NB4 (cell line): ENCODE measurements around the gene LIX1.

Experiments
- DNase-seq: peaks from one replicate; pipeline ENCODE4 v3.0.0; 2010; ENCODE audit warnings: low read depth
- H3K4me3 ChIP-seq: one replicate; pipeline ENCODE4 v1.5.1; 2011; ENCODE audit warnings: mild to moderate bottlenecking, low read depth, low read length, moderate library complexity
- MAX ChIP-seq: IDR thresholded peaks from 2 replicates; pipeline ENCODE4 v1.6.1; 2011; ENCODE audit warnings: low read depth, low read length
- MYC ChIP-seq: IDR thresholded peaks from 2 replicates; pipeline ENCODE4 v1.6.1; 2011; ENCODE audit warnings: low read depth, low read length
- POLR2A ChIP-seq: IDR thresholded peaks from 2 replicates; pipeline ENCODE4 v1.6.1; 2011; ENCODE audit warnings: mild to moderate bottlenecking; ENCODE audit not compliant: insufficient read length; ENCODE audit errors: extremely low read depth
- TF ChIP-seq, protein P1 (sequence below): IDR thresholded peaks from one replicate; pipeline ENCODE4 v1.5.1; 2012; ENCODE audit warnings: low read depth, low read length

The LIX1 gene

GRCh38 chr5:97115932-97116331 lies 26.5 kb downstream of the LIX1 start:
- TF ChIP-seq, protein P1, sequence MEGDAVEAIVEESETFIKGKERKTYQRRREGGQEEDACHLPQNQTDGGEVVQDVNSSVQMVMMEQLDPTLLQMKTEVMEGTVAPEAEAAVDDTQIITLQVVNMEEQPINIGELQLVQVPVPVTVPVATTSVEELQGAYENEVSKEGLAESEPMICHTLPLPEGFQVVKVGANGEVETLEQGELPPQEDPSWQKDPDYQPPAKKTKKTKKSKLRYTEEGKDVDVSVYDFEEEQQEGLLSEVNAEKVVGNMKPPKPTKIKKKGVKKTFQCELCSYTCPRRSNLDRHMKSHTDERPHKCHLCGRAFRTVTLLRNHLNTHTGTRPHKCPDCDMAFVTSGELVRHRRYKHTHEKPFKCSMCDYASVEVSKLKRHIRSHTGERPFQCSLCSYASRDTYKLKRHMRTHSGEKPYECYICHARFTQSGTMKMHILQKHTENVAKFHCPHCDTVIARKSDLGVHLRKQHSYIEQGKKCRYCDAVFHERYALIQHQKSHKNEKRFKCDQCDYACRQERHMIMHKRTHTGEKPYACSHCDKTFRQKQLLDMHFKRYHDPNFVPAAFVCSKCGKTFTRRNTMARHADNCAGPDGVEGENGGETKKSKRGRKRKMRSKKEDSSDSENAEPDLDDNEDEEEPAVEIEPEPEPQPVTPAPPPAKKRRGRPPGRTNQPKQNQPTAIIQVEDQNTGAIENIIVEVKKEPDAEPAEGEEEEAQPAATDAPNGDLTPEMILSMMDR: no peak
- TF ChIP-seq POLR2A (no peak), MAX (no peak), MYC (no peak)
- no peak for DNase-seq
- no peak overlapping the region for H3K4me3 ChIP-seq

DNA sequence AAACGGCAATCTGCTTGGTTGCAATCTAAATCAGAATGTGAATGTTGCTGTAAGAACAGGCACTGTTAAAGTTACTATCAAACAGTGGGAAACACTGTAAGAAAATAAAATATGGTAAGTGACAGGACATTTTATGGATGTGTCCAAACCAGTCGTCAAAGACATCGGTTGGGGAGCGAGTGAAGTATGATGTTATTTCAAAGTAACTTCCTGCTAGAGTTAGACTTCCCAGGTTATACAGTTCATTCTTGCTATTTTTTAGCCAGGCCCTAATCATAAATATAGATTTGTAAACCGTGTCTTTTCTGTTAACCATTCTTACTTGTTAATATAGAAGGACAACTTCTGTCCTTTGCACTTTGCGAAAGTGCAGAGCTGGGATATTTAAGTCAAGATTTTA lies 30.2 kb downstream of the LIX1 start:
- TF ChIP-seq MAX (no peak), POLR2A (no peak), MYC (no peak)
- TF ChIP-seq, protein P1: no peak
- DNase-seq: no peak
- H3K4me3 ChIP-seq: no peak overlapping the region

DNA sequence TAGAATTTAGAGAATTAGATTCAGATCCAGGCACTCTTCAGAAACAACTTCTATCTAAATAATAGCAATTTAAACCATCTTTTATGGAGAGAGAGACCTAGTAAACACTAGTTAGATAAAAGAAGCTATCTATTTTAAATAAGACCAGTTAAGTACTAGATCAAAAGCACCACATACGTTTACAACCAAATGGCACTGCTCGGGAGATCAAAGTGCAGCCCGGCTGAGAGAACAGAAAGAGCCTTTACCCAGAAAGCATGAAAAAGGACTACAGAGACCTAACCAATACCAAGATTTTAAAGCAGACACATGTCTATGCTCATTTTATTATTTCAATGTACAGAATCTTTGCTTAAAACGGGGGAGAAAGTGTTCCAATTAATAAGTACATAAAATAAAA lies 30.8 kb downstream of the LIX1 start:
- TF ChIP-seq POLR2A: no peak
- TF ChIP-seq MAX: no peak
- TF ChIP-seq, protein P1: no peak
- no peak for TF ChIP-seq MYC
- no peak for DNase-seq
- no peak overlapping the region for H3K4me3 ChIP-seq

DNA sequence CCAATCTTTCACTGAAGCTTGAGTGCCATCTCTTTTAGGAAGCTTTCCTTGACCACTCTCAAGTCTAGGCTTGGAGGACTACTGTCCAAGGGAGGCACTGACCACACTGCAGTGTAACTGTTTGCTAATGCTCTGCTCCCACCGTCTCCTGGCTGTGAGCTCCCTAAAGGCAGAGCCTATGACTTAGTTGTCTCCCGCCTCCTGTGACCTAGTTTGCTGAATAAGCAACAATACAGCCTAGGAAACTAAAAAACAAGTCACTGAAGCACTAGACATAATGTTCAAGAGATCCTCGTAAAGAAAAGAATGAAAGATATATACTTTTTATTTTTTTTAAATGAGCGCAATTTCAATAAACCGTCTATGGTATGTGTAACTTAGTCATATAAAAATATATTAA lies 31.4 kb downstream of the LIX1 start:
- TF ChIP-seq POLR2A (no peak), MAX (no peak), MYC (no peak)
- TF ChIP-seq, protein P1: no peak
- DNase-seq: no peak
- H3K4me3 ChIP-seq: no peak overlapping the region

- DNase-seq: no peak
- H3K4me3 ChIP-seq: no peak overlapping the region
- no peak for TF ChIP-seq MYC
- TF ChIP-seq, protein P1: no peak
- no peak for TF ChIP-seq POLR2A
- TF ChIP-seq MAX: no peak
Observed at GRCh38 chr5:97107318-97107717, 35.1 kb downstream of the LIX1 start.

DNA sequence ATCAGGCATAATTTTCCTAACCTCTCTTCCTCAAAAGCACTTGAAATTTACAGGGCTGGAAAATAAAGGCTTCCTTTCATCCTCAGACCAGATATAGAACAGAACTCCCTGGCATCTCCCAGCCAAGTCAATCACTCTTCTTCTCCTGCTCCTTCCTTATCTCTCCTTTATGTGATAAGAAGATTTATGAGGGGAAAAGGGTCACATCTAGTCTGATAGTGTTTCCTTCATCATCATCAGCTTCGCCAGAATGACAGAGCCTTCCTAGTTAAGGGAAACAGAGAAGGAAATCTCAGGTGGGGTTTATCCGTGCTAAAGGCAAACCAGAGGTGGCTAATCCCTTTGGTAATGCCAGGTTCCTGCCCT lies 36.2 kb downstream of the LIX1 start:
- TF ChIP-seq, protein P1: no peak
- TF ChIP-seq MYC (no peak), POLR2A (no peak), MAX (no peak)
- DNase-seq: no peak
- H3K4me3 ChIP-seq: no peak overlapping the region
